CD4-positive, alpha-beta T cell (primary cell): Measurements from ENCODE around the gene IFI35. TPM values are rescaled to one million over a fixed set of nuclear protein-coding genes. Genes with fewer than 3 reads are reported as not detected.
"Not testable (repeated sequence)": the region's sequence is repeated elsewhere in the genome, so short reads cannot be mapped to it uniquely, and the experiment has no call there.

Experiments
- ATAC-seq: fragments of 200-7000 bp; cut with Tn5 transposase; one replicate; pipeline ENCODE4 v1.10.0; 2022; ENCODE audit warnings: mild to moderate bottlenecking; ENCODE audit not compliant: poor library complexity
- CTCF ChIA-PET: fragments of 350-600 bp; sonication (Branson Sonifier 250); formaldehyde crosslinking; loops from one replicate; lab custom pipeline; 2021; ENCODE audit warnings: antibody characterized with exemption, inconsistent platforms; lab: Charles Lee
- POLR2A ChIA-PET: fragments of 350-600 bp; sonication (Branson Sonifier 250); formaldehyde crosslinking; loops from one replicate; lab custom pipeline; 2021; ENCODE audit warnings: antibody characterized with exemption, inconsistent platforms; lab: Charles Lee
- DNase-seq, 14 experiments: peaks; one replicate each; pipeline ENCODE4 v3.0.0-alpha.2; 2013 to 2020; ENCODE audit warnings: mixed read lengths in 2 of 14
- H3K27ac ChIP-seq, 2 donors: one replicate each; pipeline versions ENCODE4 v1.5.1 to v1.7.0; 2013; ENCODE audit warnings: low read length in 2 of 2, low read depth in 1 of 2, mild to moderate bottlenecking in 1 of 2
- H3K27me3 ChIP-seq, 2 experiments: 1 replicate in 1 of 2; 2 replicates in 1 of 2; pipeline versions ENCODE4 v1.6.1 to v1.7.0; 2013; ENCODE audit warnings: low read length in 2 of 2, control low read depth in 1 of 2, mild to moderate bottlenecking in 1 of 2, moderate library complexity in 1 of 2; ENCODE audit not compliant: insufficient read depth in 2 of 2, control insufficient read depth in 1 of 2
- H3K36me3 ChIP-seq: one replicate; pipeline ENCODE4 v1.6.1; 2013; ENCODE audit warnings: low read length, control low read depth; ENCODE audit not compliant: insufficient read depth
- H3K4me1 ChIP-seq: one replicate; pipeline ENCODE4 v1.6.1; 2013; ENCODE audit warnings: low read length, control low read depth; ENCODE audit not compliant: insufficient read depth
- H3K4me3 ChIP-seq: one replicate; pipeline ENCODE4 v1.5.1; 2013; ENCODE audit warnings: mild to moderate bottlenecking, low read length, moderate library complexity
- H3K9me3 ChIP-seq, 2 experiments: 1 replicate in 1 of 2; 2 replicates in 1 of 2; pipeline versions ENCODE4 v1.6.1 to v1.7.0; 2013; ENCODE audit warnings: low read length in 2 of 2, mild to moderate bottlenecking in 2 of 2, control low read depth in 1 of 2, moderate library complexity in 1 of 2; ENCODE audit not compliant: control insufficient read depth in 1 of 2, insufficient read depth in 1 of 2
- H3K27ac Mint-ChIP-seq: one replicate; pipeline ENCODE4 v1.8.0; 2020; ENCODE audit warnings: mixed read lengths
- H3K27me3 Mint-ChIP-seq: one replicate; pipeline ENCODE4 v1.8.0; 2021; ENCODE audit warnings: mixed read lengths
- H3K36me3 Mint-ChIP-seq: one replicate; pipeline ENCODE4 v1.8.0; 2021; ENCODE audit warnings: low read depth, mixed read lengths
- H3K4me1 Mint-ChIP-seq: one replicate; pipeline ENCODE4 v1.8.0; 2021; ENCODE audit warnings: low read depth, mixed read lengths
- H3K4me3 Mint-ChIP-seq: one replicate; pipeline ENCODE4 v1.8.0; 2020; ENCODE audit warnings: mild to moderate bottlenecking, mixed read lengths
- H3K9me3 Mint-ChIP-seq: one replicate; pipeline ENCODE4 v1.8.0; 2020; ENCODE audit warnings: mixed read lengths
- intact Hi-C, 2 experiments: fragments of 100-400 bp; cut with DNase I in 1 of 2; cut with micrococcal nuclease in 1 of 2; formaldehyde crosslinking; loops; one replicate each; pipeline versions ENCODE4 v1.15.1 to v1.9.0; 2023 to 2025; cut with DNase I, micrococcal nuclease
- total RNA-seq, 174 experiments: library from RNA in 2 of 174; stranded (reverse) in 2 of 174; gene quantifications; one replicate each; pipeline ENCODE4 v1.2.3 and lab custom pipeline; 2021 to 2026
- TF ChIP-seq, protein P1 (sequence below): fragments of 200-600 bp; IDR thresholded peaks from one replicate; pipeline ENCODE4 v1.8.0; 2022; ENCODE audit warnings: antibody characterized with exemption, mild to moderate bottlenecking

The IFI35 gene
- total RNA-seq, 2 experiments from 2014 or later, result 23.0 to 24.7 TPM

GRCh38 chr17:42999003-42999525 lies 7.5 kb upstream of the IFI35 start:
- intact Hi-C loops, result loop anchor here (2.0 to 10.0 kb wide), 6 partner anchors 126 to 1016 kb away; partner anchors contain the start of genes BRCA1 (in 1 of the 2), DHX8 (in 1 of the 2), NBR1 (in 1 of the 2) and PSME3 (in 1 of the 2)
- DNase-seq (peak in 1 of 14 experiments; percentile 21), ATAC-seq (no peak)
- H3K27ac Mint-ChIP-seq, result peak overlapping the region; percentile 95
- H3K9me3 ChIP-seq, result no peaks in the 10 kb centered on the region
- peak overlapping the region; percentile 91 for H3K4me3 ChIP-seq
- TF ChIP-seq, protein P1, sequence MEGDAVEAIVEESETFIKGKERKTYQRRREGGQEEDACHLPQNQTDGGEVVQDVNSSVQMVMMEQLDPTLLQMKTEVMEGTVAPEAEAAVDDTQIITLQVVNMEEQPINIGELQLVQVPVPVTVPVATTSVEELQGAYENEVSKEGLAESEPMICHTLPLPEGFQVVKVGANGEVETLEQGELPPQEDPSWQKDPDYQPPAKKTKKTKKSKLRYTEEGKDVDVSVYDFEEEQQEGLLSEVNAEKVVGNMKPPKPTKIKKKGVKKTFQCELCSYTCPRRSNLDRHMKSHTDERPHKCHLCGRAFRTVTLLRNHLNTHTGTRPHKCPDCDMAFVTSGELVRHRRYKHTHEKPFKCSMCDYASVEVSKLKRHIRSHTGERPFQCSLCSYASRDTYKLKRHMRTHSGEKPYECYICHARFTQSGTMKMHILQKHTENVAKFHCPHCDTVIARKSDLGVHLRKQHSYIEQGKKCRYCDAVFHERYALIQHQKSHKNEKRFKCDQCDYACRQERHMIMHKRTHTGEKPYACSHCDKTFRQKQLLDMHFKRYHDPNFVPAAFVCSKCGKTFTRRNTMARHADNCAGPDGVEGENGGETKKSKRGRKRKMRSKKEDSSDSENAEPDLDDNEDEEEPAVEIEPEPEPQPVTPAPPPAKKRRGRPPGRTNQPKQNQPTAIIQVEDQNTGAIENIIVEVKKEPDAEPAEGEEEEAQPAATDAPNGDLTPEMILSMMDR, result no peak
- ChIA-PET CTCF (interaction anchor here (1.0 to 2.3 kb wide), 9 partner anchors 8 to 485 kb away, joined by 3 to 14 read pairs (median 9); partner anchors contain the start of genes AARSD1, DHX8, IFI35 and RND2), POLR2A (interaction anchor here (1.1 to 3.2 kb wide), 16 partner anchors 8 to 611 kb away, joined by 3 to 58 read pairs (median 22); partner anchors contain the start of genes DHX8, IFI35, NBR1 and PSME3)
- H3K4me1 ChIP-seq, result peaks cover 28% of the 10 kb centered on the region
- H3K4me1 Mint-ChIP-seq, result peaks cover 25% of the 10 kb centered on the region
- peak overlapping the region; percentile 73 to 98 for H3K27ac ChIP-seq
- peaks cover 46% of the 10 kb centered on the region for H3K36me3 ChIP-seq
- no peaks in the 10 kb centered on the region for H3K27me3 ChIP-seq
- H3K9me3 Mint-ChIP-seq, result no peaks in the 10 kb centered on the region
- peak overlapping the region; percentile 96 for H3K4me3 Mint-ChIP-seq
- H3K36me3 Mint-ChIP-seq, result peaks cover 59% of the 10 kb centered on the region
- H3K27me3 Mint-ChIP-seq, result no peaks in the 10 kb centered on the region

GRCh38 chr17:43000894-43001293 lies 5.7 kb upstream of the IFI35 start:
- peaks cover 46% of the 10 kb centered on the region for H3K36me3 ChIP-seq
- Mint-ChIP-seq H3K27ac (peak overlapping the region; percentile 44), H3K4me1 (peaks cover 25% of the 10 kb centered on the region), H3K36me3 (peaks cover 64% of the 10 kb centered on the region)
- POLR2A ChIA-PET, result interaction anchor here (0.9 to 1.1 kb wide), 2 partner anchors 12 to 171 kb away, joined by 3 read pairs; no protein-coding TSS in a partner anchor
- ATAC-seq, H3K27me3 ChIP-seq, H3K9me3 Mint-ChIP-seq, H3K27ac ChIP-seq, H3K27me3 Mint-ChIP-seq, intact Hi-C loops, H3K9me3 ChIP-seq, H3K4me3 ChIP-seq, H3K4me3 Mint-ChIP-seq, CTCF ChIA-PET: not testable (repeated sequence)
- peaks cover 28% of the 10 kb centered on the region for H3K4me1 ChIP-seq
- peak in 1 of 14 experiments; percentile 18 for DNase-seq

DNA sequence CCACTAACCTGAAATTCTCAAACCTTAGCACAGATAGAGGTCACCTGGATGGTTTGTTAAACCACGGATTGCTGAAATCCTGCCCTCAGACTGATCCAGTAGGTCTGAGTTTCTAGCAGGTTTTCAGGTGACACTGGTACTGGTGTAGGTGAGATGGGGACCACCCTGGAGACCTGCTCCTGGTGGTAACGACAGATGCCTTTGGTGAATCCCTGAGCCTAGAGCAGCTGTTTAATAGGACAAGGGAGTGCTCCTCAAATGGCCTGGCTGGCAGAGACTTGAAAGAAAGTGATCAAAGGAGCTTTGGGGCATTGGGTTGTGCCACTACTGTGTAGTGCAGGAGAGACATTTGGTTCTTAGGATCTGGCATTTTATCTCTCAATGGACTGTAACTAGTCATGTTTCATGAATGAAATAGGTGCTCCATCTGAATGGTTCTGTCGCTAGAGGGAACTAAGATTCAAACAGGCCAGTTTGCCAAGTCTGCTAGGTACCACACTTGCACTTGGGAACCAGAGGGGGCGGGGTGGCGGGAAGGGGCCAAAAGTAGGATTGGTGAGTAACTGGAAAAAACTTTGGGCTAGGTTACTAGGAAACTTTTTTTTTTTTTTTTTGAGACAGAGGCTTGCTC lies 2.9 kb upstream of the IFI35 start:
- no peak overlapping the region for H3K27ac ChIP-seq
- DNase-seq (peak in 1 of 14 experiments; percentile 6), ATAC-seq (no peak)
- Mint-ChIP-seq H3K9me3 (no peaks in the 10 kb centered on the region), H3K27me3 (no peaks in the 10 kb centered on the region), H3K4me1 (peaks cover 26% of the 10 kb centered on the region), H3K27ac (no peak overlapping the region), H3K36me3 (peaks cover 63% of the 10 kb centered on the region), H3K4me3 (peak overlapping the region; percentile 48)
- no peaks in the 10 kb centered on the region for H3K27me3 ChIP-seq
- no peaks in the 10 kb centered on the region for H3K9me3 ChIP-seq
- H3K36me3 ChIP-seq, result peaks cover 46% of the 10 kb centered on the region
- H3K4me1 ChIP-seq, result peaks cover 44% of the 10 kb centered on the region
- TF ChIP-seq, protein P1, result no peak
- POLR2A ChIA-PET, result interaction anchor here (1.0 kb wide), 1 partner anchor 21 kb away, joined by 3 read pairs; no protein-coding TSS in a partner anchor
- no peak overlapping the region for H3K4me3 ChIP-seq
- intact Hi-C loops, result no loop called here
- CTCF ChIA-PET, result no interaction called here
